IPS-20b (cell line): ENCODE data around the gene SPOP.
"Not testable (repeated sequence)": the region's sequence is repeated elsewhere in the genome, so short reads cannot be mapped to it uniquely, and the experiment has no call there.

Source experiments
- H3K27ac ChIP-seq: one replicate; pipeline ENCODE4 v1.5.1; 2013; ENCODE audit warnings: low read length
- H3K27me3 ChIP-seq: 2 replicates; pipeline ENCODE4 v1.6.1; 2013; ENCODE audit warnings: mild to moderate bottlenecking, low read length, inconsistent platforms; ENCODE audit not compliant: insufficient read depth
- H3K36me3 ChIP-seq: 2 replicates; pipeline ENCODE4 v1.6.1; 2013; ENCODE audit warnings: low read depth, mild to moderate bottlenecking, inconsistent platforms, low read length, moderate library complexity; ENCODE audit not compliant: insufficient read depth
- H3K4me1 ChIP-seq: 2 replicates; pipeline ENCODE4 v1.6.1; 2013; ENCODE audit warnings: mild to moderate bottlenecking, control low read depth, inconsistent platforms, low read length, moderate library complexity; ENCODE audit not compliant: insufficient read depth
- H3K4me3 ChIP-seq: 2 replicates; pipeline ENCODE4 v1.5.1; 2013; ENCODE audit warnings: mild to moderate bottlenecking, low read length, inconsistent platforms
- H3K9ac ChIP-seq: 2 replicates; pipeline ENCODE4 v1.6.1; 2013; ENCODE audit warnings: low read depth, mild to moderate bottlenecking, inconsistent platforms, low read length, moderate library complexity
- H3K9me3 ChIP-seq: 2 replicates; pipeline ENCODE4 v1.6.1; 2013; ENCODE audit warnings: mild to moderate bottlenecking, low read depth, low read length, inconsistent platforms; ENCODE audit not compliant: insufficient read depth

SPOP gene

GRCh38 chr17:49573510-49574322, 104.2 kb downstream of the SPOP start:
- H3K36me3 ChIP-seq: no peaks in the 10 kb centered on the region
- H3K27me3 ChIP-seq: peaks cover 73% of the 10 kb centered on the region
- H3K9ac ChIP-seq: no peak overlapping the region
- H3K27ac ChIP-seq: no peak overlapping the region
- H3K9me3 ChIP-seq: no peaks in the 10 kb centered on the region
- no peak overlapping the region for H3K4me3 ChIP-seq
- H3K4me1 ChIP-seq: peaks cover 8% of the 10 kb centered on the region; the same call in 1 of the 2 replicates

GRCh38 chr17:49572806-49573420, 105.0 kb downstream of the SPOP start:
- no peaks in the 10 kb centered on the region for H3K9me3 ChIP-seq
- H3K36me3 ChIP-seq: no peaks in the 10 kb centered on the region
- H3K27ac ChIP-seq: no peak overlapping the region
- H3K27me3 ChIP-seq: peaks cover 72% of the 10 kb centered on the region
- H3K4me1 ChIP-seq: peaks cover 8% of the 10 kb centered on the region; the same call in 1 of the 2 replicates
- H3K4me3 ChIP-seq: no peak overlapping the region
- H3K9ac ChIP-seq: no peak overlapping the region

DNA sequence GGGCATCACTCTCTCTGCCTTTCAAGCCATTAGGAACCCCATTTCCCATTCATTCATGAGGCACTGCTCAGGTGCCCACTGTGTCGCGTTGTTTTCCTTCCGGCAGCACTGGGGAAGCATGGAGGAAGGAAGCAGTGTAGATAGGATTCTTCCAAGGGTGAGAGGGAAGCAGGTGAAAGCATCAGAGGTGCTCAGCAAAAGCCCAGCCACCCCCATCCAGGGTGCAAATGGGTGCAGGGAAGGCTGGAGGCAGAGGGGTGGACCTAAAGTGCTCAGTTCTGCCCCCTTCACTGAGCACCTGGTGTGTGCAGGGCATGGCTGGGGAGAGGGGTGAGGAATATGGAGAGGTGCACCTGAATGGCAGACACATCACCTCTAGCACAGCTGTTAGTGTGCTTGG, 105.7 kb downstream of the SPOP start:
- H3K9ac ChIP-seq: no peak overlapping the region

DNA sequence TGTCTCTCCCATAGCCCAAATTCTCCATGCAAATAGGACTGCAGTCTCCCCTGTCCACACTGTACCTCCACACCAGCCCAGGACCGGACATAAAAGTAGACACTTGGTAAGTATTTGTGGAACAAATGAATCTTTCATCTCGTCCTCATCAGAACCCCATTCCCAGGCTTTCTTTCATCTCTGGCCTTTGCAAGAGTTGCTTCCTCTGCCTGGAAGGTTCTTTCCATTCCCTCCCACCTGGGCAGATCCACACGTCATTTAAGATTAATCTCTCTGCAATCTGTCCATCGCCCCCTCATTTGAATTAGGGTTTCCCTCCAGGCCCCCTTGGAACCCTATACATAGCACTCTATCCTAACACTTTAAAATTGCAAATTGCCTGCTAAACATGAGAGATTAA, 106.1 kb downstream of the SPOP start:
- Histone ChIP-seq H3K9ac (no peak overlapping the region), H3K27me3 (peaks cover 60% of the 10 kb centered on the region)

More for the DNA sequence above, 105.7 kb downstream of the SPOP start:
- Histone ChIP-seq H3K27ac (no peak overlapping the region), H3K9me3 (no peaks in the 10 kb centered on the region), H3K27me3 (peaks cover 65% of the 10 kb centered on the region), H3K36me3 (no peaks in the 10 kb centered on the region), H3K4me3 (no peak overlapping the region), H3K4me1 (peaks cover 8% of the 10 kb centered on the region; the same call in 1 of the 2 replicates)

DNA sequence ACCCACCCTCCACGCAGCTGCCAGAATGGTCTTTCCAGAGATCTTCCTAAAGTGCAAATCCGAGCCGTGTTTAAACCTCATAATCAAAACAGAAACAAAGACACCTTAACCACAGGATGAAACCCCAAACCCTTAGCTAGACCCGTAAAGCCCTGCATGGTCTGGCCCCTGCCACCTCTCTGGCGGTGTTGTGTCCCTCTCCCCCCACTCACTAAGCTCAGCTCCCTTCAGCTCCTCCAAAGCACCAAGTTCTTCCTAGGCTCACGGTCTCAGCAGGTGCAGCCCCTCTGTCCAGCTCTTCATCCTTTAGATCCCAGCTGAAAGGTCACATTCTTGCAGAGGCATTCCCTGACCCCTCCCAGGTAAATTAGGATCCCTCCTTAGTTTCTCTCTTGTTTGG, 106.6 kb downstream of the SPOP start:
- Histone ChIP-seq H3K36me3 (no peaks in the 10 kb centered on the region), H3K9me3 (no peaks in the 10 kb centered on the region)

More for the DNA sequence above, 106.1 kb downstream of the SPOP start:
- no peak overlapping the region for H3K27ac ChIP-seq
- peaks cover 8% of the 10 kb centered on the region; the same call in 1 of the 2 replicates for H3K4me1 ChIP-seq
- H3K4me3 ChIP-seq: no peak overlapping the region
- no peaks in the 10 kb centered on the region for H3K36me3 ChIP-seq
- no peaks in the 10 kb centered on the region for H3K9me3 ChIP-seq

GRCh38 chr17:49570540-49571242, 107.2 kb downstream of the SPOP start:
- H3K27ac ChIP-seq: no peak overlapping the region
- peak overlapping the region; percentile 75; the same call in 1 of the 2 replicates for H3K4me3 ChIP-seq
- H3K27me3 ChIP-seq: peaks cover 59% of the 10 kb centered on the region
- H3K36me3 ChIP-seq: no peaks in the 10 kb centered on the region
- peaks cover 8% of the 10 kb centered on the region; the same call in 1 of the 2 replicates for H3K4me1 ChIP-seq
- no peak overlapping the region for H3K9ac ChIP-seq
- H3K9me3 ChIP-seq: no peaks in the 10 kb centered on the region

More for the DNA sequence above, 106.6 kb downstream of the SPOP start:
- H3K27ac ChIP-seq: no peak overlapping the region
- H3K4me3 ChIP-seq: no peak overlapping the region
- H3K9ac ChIP-seq: no peak overlapping the region
- peaks cover 8% of the 10 kb centered on the region; the same call in 1 of the 2 replicates for H3K4me1 ChIP-seq
- peaks cover 59% of the 10 kb centered on the region for H3K27me3 ChIP-seq

- peaks cover 41% of the 10 kb centered on the region for H3K27me3 ChIP-seq
- not testable (repeated sequence) for H3K4me3 ChIP-seq, H3K9ac ChIP-seq, H3K27ac ChIP-seq, H3K9me3 ChIP-seq, H3K36me3 ChIP-seq, H3K4me1 ChIP-seq
Measured at GRCh38 chr17:49568695-49569047, 109.2 kb downstream of the SPOP start.

GRCh38 chr17:49567871-49568694, 109.8 kb downstream of the SPOP start:
- H3K27me3 ChIP-seq: peaks cover 35% of the 10 kb centered on the region
- H3K4me3 ChIP-seq: peak overlapping the region; percentile 53; the same call in 1 of the 2 replicates
- H3K9me3 ChIP-seq: no peaks in the 10 kb centered on the region
- no peak overlapping the region for H3K27ac ChIP-seq
- no peaks in the 10 kb centered on the region for H3K36me3 ChIP-seq
- no peaks in the 10 kb centered on the region for H3K4me1 ChIP-seq
- no peak overlapping the region for H3K9ac ChIP-seq

- no peak overlapping the region for H3K9ac ChIP-seq
- H3K27me3 ChIP-seq: peaks cover 27% of the 10 kb centered on the region
- H3K9me3 ChIP-seq: no peaks in the 10 kb centered on the region
- no peaks in the 10 kb centered on the region for H3K36me3 ChIP-seq
- H3K4me3 ChIP-seq: no peak overlapping the region
- H3K27ac ChIP-seq: no peak overlapping the region
- H3K4me1 ChIP-seq: no peaks in the 10 kb centered on the region
Measured at GRCh38 chr17:49567104-49567521, 110.8 kb downstream of the SPOP start.

DNA sequence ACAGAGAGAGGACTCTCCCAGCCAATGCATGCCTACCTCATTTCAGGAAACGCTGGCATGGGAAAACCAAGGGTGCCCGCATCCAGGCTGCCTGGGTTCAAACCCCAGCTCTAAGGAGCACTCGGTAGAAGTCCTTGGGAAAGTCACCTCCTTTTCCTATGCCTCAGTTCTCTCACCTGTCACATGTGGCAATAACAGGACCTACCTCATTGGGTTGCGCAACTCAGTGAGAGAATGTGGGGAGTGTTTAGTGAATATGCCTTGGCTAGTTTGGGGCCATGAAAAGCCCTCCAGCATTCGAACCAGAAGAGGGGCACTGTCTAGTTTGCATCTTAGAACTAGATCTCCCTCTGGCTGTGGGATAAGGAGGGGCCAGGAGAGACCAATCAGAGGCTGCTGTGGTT, 111.2 kb downstream of the SPOP start:
- no peak overlapping the region for H3K4me3 ChIP-seq
- no peak overlapping the region for H3K9ac ChIP-seq
- H3K9me3 ChIP-seq: no peaks in the 10 kb centered on the region
- H3K4me1 ChIP-seq: no peaks in the 10 kb centered on the region
- H3K36me3 ChIP-seq: no peaks in the 10 kb centered on the region
- no peak overlapping the region for H3K27ac ChIP-seq
- peaks cover 23% of the 10 kb centered on the region for H3K27me3 ChIP-seq

DNA sequence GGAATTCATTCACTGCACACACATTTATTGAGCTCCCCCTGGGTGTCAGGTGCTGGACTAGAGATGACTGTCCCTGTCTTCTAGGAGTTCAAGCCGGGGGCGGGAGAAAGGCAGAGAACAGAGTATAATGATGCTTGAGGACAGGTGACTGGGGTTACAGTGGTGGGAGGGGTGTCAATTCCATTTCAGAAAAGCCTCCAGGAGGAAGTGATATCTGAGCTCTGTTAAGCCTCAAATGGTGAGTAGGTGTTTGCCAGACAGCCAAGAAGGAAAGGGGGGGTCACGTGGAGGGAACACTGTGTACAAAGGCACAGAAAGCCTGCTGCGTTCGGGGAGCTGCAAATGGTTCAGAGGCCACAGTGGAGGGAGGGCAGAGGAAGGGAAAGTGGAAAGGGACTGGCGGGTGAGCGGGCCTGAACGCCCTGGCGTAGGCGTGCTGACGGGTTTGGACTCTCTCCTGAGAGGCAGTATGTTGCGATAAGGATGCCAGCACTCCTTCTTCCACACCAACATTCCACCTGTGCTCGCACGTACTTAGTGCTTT, 111.9 kb downstream of the SPOP start:
- Histone ChIP-seq H3K27me3 (peaks cover 16% of the 10 kb centered on the region), H3K9me3 (no peaks in the 10 kb centered on the region), H3K27ac (no peak overlapping the region), H3K9ac (no peak overlapping the region), H3K4me1 (no peaks in the 10 kb centered on the region), H3K4me3 (no peak overlapping the region), H3K36me3 (no peaks in the 10 kb centered on the region)
